Measurements from ENCODE around the gene MLLT1.

MLLT1 gene

GRCh38 chr19:6210091-6210490 is 69.7 kb downstream of the MLLT1 start:
- Histone ChIP-seq H3F3A (ENCODE audit: insufficient read depth) (0 out of 2 replicates have a peak, but pooled peaks cover 4% of the 10 kb centered on the region), H2AFZ (ENCODE audit: low read depth, low read length, severe bottlenecking) (no peak overlapping the region), H3K36me3 (ENCODE audit: low read length) (no peaks in the 10 kb centered on the region), H3K4me2 (ENCODE audit: low read depth, low read length, poor library complexity, severe bottlenecking) (no peak overlapping the region), H3K9me3 (ENCODE audit: insufficient read depth, low read length) (no peaks in the 10 kb centered on the region), H3K9me2 (replicated peaks; ENCODE audit: insufficient read depth, low read length) (no peaks in the 10 kb centered on the region), H4K20me1 (ENCODE audit: low read depth, low read length) (no peaks in the 10 kb centered on the region), H3K9ac (ENCODE audit: low read length) (no peak overlapping the region), H3K27me3 (ENCODE audit: low read length) (no peaks in the 10 kb centered on the region), H3K27ac (ENCODE audit: low read depth, low read length) (no peak overlapping the region), H3K4me3 (ENCODE audit: insufficient read depth, low read length, poor library complexity, severe bottlenecking) (no peak overlapping the region), H3K79me2 (ENCODE audit: insufficient read depth, low read length) (no peaks in the 10 kb centered on the region)
- no peak for TF ChIP-seq CTCF (IDR thresholded peaks at IDR 0.05; ENCODE audit: insufficient read depth, low read length, poor library complexity, severe bottlenecking)
- no peak for TF ChIP-seq EZH2phosphoT487 (conservative IDR thresholded peaks at IDR 0.05; ENCODE audit: low read length)

DNA sequence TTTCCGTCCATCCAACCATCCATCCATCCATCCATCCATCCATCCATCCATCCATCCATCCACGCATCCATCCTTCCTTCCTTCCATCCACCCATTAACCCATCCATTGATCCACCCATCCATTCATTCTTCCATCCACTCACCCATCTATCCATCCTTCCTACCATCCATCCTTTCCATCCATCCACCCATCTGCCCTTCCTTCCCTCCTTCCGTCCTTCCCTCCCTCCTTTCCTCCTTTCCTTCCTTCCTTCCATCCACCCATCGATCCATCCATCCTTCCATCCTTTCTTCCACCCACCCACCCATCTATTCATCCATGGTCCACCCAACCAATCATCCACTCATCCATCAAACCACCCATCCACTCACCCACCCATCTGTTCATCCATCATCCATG is 70.1 kb downstream of the MLLT1 start:
- Histone ChIP-seq H3K9me3 (ENCODE audit: insufficient read depth, low read length) (no peaks in the 10 kb centered on the region), H3K9ac (ENCODE audit: low read length) (no peak overlapping the region), H3K79me2 (ENCODE audit: insufficient read depth, low read length) (no peaks in the 10 kb centered on the region), H2AFZ (ENCODE audit: low read depth, low read length, severe bottlenecking) (no peak overlapping the region), H3F3A (ENCODE audit: insufficient read depth) (0 out of 2 replicates have a peak, but pooled peaks cover 4% of the 10 kb centered on the region), H3K4me3 (ENCODE audit: insufficient read depth, low read length, poor library complexity, severe bottlenecking) (no peak overlapping the region), H3K27ac (ENCODE audit: low read depth, low read length) (no peak overlapping the region), H4K20me1 (ENCODE audit: low read depth, low read length) (no peaks in the 10 kb centered on the region), H3K9me2 (replicated peaks; ENCODE audit: insufficient read depth, low read length) (no peaks in the 10 kb centered on the region), H3K4me2 (ENCODE audit: low read depth, low read length, poor library complexity, severe bottlenecking) (no peak overlapping the region), H3K36me3 (ENCODE audit: low read length) (no peaks in the 10 kb centered on the region), H3K27me3 (ENCODE audit: low read length) (no peaks in the 10 kb centered on the region)
- TF ChIP-seq EZH2phosphoT487 (conservative IDR thresholded peaks at IDR 0.05; ENCODE audit: low read length): no peak
- TF ChIP-seq CTCF (IDR thresholded peaks at IDR 0.05; ENCODE audit: insufficient read depth, low read length, poor library complexity, severe bottlenecking): no peak

GRCh38 chr19:6209233-6209632 is 70.5 kb downstream of the MLLT1 start:
- 0 out of 2 replicates have a peak, but pooled peaks cover 4% of the 10 kb centered on the region for H3F3A ChIP-seq (ENCODE audit: insufficient read depth)
- H3K27ac ChIP-seq (ENCODE audit: low read depth, low read length): no peak overlapping the region
- no peaks in the 10 kb centered on the region for H3K79me2 ChIP-seq (ENCODE audit: insufficient read depth, low read length)
- H3K9me3 ChIP-seq (ENCODE audit: insufficient read depth, low read length): no peaks in the 10 kb centered on the region
- no peaks in the 10 kb centered on the region for H4K20me1 ChIP-seq (ENCODE audit: low read depth, low read length)
- H3K27me3 ChIP-seq (ENCODE audit: low read length): no peaks in the 10 kb centered on the region
- H3K4me2 ChIP-seq (ENCODE audit: low read depth, low read length, poor library complexity, severe bottlenecking): no peak overlapping the region
- no peak overlapping the region for H2AFZ ChIP-seq (ENCODE audit: low read depth, low read length, severe bottlenecking)
- TF ChIP-seq CTCF (IDR thresholded peaks at IDR 0.05; ENCODE audit: insufficient read depth, low read length, poor library complexity, severe bottlenecking): no peak
- no peak for TF ChIP-seq EZH2phosphoT487 (conservative IDR thresholded peaks at IDR 0.05; ENCODE audit: low read length)
- H3K9ac ChIP-seq (ENCODE audit: low read length): no peak overlapping the region
- H3K4me3 ChIP-seq (ENCODE audit: insufficient read depth, low read length, poor library complexity, severe bottlenecking): no peak overlapping the region
- H3K9me2 ChIP-seq (replicated peaks; ENCODE audit: insufficient read depth, low read length): no peaks in the 10 kb centered on the region
- no peaks in the 10 kb centered on the region for H3K36me3 ChIP-seq (ENCODE audit: low read length)
